PC-9 (cell line): ENCODE results near the gene CDC37L1. TPM values are rescaled to one million over a fixed set of nuclear protein-coding genes. Genes with fewer than 3 reads are reported as not detected.

Source experiments
- BruUV-seq: library from RNA; stranded (reverse); fragments of 400-500 nt; replicated peaks from 2 replicates; lab custom pipeline; 2021; lab: Mats Ljungman, UMichigan
- CTCF ChIA-PET: fragments of 300-600 bp; sonication (Branson Sonifier 250); formaldehyde crosslinking; loops from one replicate; lab custom pipeline; 2022; ENCODE audit warnings: antibody characterized with exemption; lab: Charles Lee
- POLR2A ChIA-PET: fragments of 300-600 bp; sonication (Branson Sonifier 250); formaldehyde crosslinking; loops from one replicate; lab custom pipeline; 2022; ENCODE audit warnings: antibody characterized with exemption; ENCODE audit not compliant: unreplicated experiment; lab: Charles Lee
- DNase-seq, 2 experiments: peaks; one replicate each; pipeline versions ENCODE4 v3.0.0 to v3.0.0-alpha.2; 2015 to 2022; ENCODE audit warnings: mixed read lengths in 1 of 2
- H2AFZ ChIP-seq: fragments of 200-600 bp; sonication (generic); 2 replicates; pipeline ENCODE4 v1.8.1; 2017; ENCODE audit warnings: antibody characterized with exemption
- H3F3A ChIP-seq: fragments of 200-600 bp; sonication (generic); 2 replicates; pipeline ENCODE4 v1.8.1; 2017; ENCODE audit warnings: antibody characterized with exemption, mild to moderate bottlenecking, low read depth; ENCODE audit not compliant: insufficient read depth
- H3K27ac ChIP-seq: fragments of 200-600 bp; sonication (generic); 2 replicates; pipeline ENCODE4 v1.6.1; 2016; ENCODE audit warnings: mixed run types
- H3K27me3 ChIP-seq: fragments of 200-600 bp; sonication (generic); 2 replicates; pipeline ENCODE4 v1.6.1; 2016; ENCODE audit warnings: low read depth, mixed run types; ENCODE audit not compliant: insufficient read depth
- H3K36me3 ChIP-seq: fragments of 200-600 bp; sonication (generic); 2 replicates; pipeline ENCODE4 v1.6.1; 2016; ENCODE audit warnings: low read depth, mixed run types
- H3K4me1 ChIP-seq: fragments of 200-600 bp; sonication (generic); replicated peaks from 2 replicates; pipeline ENCODE4 v1.6.1; 2016; ENCODE audit warnings: mixed run types; ENCODE audit not compliant: insufficient read depth
- H3K4me2 ChIP-seq: fragments of 200-600 bp; sonication (generic); 2 replicates; pipeline ENCODE4 v1.6.1; 2017; ENCODE audit warnings: mixed run types
- H3K4me3 ChIP-seq: fragments of 200-600 bp; sonication (generic); 2 replicates; pipeline ENCODE4 v1.6.1; 2016; ENCODE audit warnings: mixed run types
- H3K79me2 ChIP-seq: fragments of 200-600 bp; sonication (generic); 2 replicates; pipeline ENCODE4 v1.6.1; 2017; ENCODE audit warnings: low read depth, mixed run types
- H3K9me2 ChIP-seq: fragments of 200-600 bp; sonication (generic); 2 replicates; pipeline ENCODE4 v1.8.1; 2017; ENCODE audit warnings: mild to moderate bottlenecking; ENCODE audit not compliant: insufficient read depth
- H3K9me3 ChIP-seq: fragments of 200-600 bp; sonication (generic); 2 replicates; pipeline ENCODE4 v1.8.1; 2016; ENCODE audit warnings: low read depth; ENCODE audit not compliant: insufficient read depth
- H4K20me1 ChIP-seq: fragments of 200-600 bp; sonication (generic); 2 replicates; pipeline ENCODE4 v1.8.1; 2017; ENCODE audit not compliant: insufficient read depth
- CTCF ChIP-seq: fragments of 200-600 bp; sonication (generic); conservative IDR thresholded peaks from 2 replicates; pipeline ENCODE4 v1.6.1; 2017; ENCODE audit warnings: mixed run types, antibody characterized with exemption, mild to moderate bottlenecking, moderate library complexity
- EZH2 ChIP-seq: fragments of 200-600 bp; sonication (generic); IDR thresholded peaks from 2 replicates; pipeline ENCODE4 v1.8.0; 2017; ENCODE audit warnings: antibody characterized with exemption, low read depth
- intact Hi-C: fragments of 100-400 bp; cut with micrococcal nuclease; formaldehyde crosslinking; loops from one replicate; pipeline ENCODE4 v1.10.0; 2022; ENCODE audit not compliant: unreplicated experiment
- total RNA-seq: library from RNA; stranded (reverse); gene quantifications from 2 replicates; pipeline ENCODE4 v1.2.3, GENCODE V29; 2021

Gene CDC37L1
- total RNA-seq, 1 experiment from 2014 or later = 6.7 TPM

- no TSS peak for BruUV-seq
- Histone ChIP-seq H3F3A (no peaks in the 10 kb centered on the region), H3K79me2 (no peaks in the 10 kb centered on the region), H2AFZ (no peak overlapping the region), H3K9me3 (no peaks in the 10 kb centered on the region), H3K27me3 (no peaks in the 10 kb centered on the region), H4K20me1 (no peaks in the 10 kb centered on the region), H3K9me2 (no peaks in the 10 kb centered on the region), H3K4me3 (no peak overlapping the region), H3K4me2 (no peak overlapping the region), H3K4me1 (no peaks in the 10 kb centered on the region), H3K27ac (no peak overlapping the region), H3K36me3 (no peaks in the 10 kb centered on the region)
- ChIA-PET POLR2A (no interaction called here), CTCF (interaction anchor here (0.6 kb wide), 1 partner anchor 8 kb away, joined by 3 read pairs; no protein-coding TSS in a partner anchor)
- intact Hi-C loops = loop anchor here (5.0 kb wide), 1 partner anchor 682 kb away; the partner anchor contains the start of gene PLGRKT
- DNase-seq = no peak
- TF ChIP-seq CTCF (no peak), EZH2 (no peak)
These were observed 75.7 kb downstream of the CDC37L1 start for GRCh38 chr9:4755026-4755609.

GRCh38 chr9:4756420-4756819 is 77.1 kb downstream of the CDC37L1 start:
- Histone ChIP-seq H3K36me3 (no peaks in the 10 kb centered on the region), H3K79me2 (no peaks in the 10 kb centered on the region), H4K20me1 (no peaks in the 10 kb centered on the region), H2AFZ (no peak overlapping the region), H3K9me2 (no peaks in the 10 kb centered on the region), H3F3A (no peaks in the 10 kb centered on the region), H3K27ac (no peak overlapping the region), H3K27me3 (no peaks in the 10 kb centered on the region), H3K4me2 (no peak overlapping the region), H3K4me3 (no peak overlapping the region), H3K4me1 (no peaks in the 10 kb centered on the region), H3K9me3 (no peaks in the 10 kb centered on the region)
- ChIA-PET CTCF (no interaction called here), POLR2A (no interaction called here)
- TF ChIP-seq CTCF = no peak
- TF ChIP-seq EZH2 = no peak
- DNase-seq = no peak
- BruUV-seq = no TSS peak
- intact Hi-C loops = loop anchor here (5.0 kb wide), 1 partner anchor 681 kb away; the partner anchor contains the start of gene PLGRKT

Other genes with a start within 250 kb of the CDC37L1 start
- 2.9 and 3.1 TPM in 2 replicates for gene SLC1A1, start 189.1 kb upstream of the CDC37L1 start, total RNA-seq
- 4.9 and 5.9 TPM in 2 replicates for gene PLPP6, start 17.3 kb upstream of the CDC37L1 start, total RNA-seq
- 5.9 and 7.1 TPM in 2 replicates for gene SPATA6L, start 13.1 kb upstream of the CDC37L1 start, total RNA-seq
- gene AK3, start 61.6 kb downstream of the CDC37L1 start, total RNA-seq = 34.0 and 36.2 TPM in 2 replicates
- gene RCL1, start 113.4 kb downstream of the CDC37L1 start, total RNA-seq = 8.5 and 9.5 TPM in 2 replicates